GM23338 (cell line): ENCODE measurements around the gene CRB2. TPM values are rescaled to one million over a fixed set of nuclear protein-coding genes. Genes with fewer than 3 reads are reported as not detected.

Experiments used
- ATAC-seq: fragments of 200-7000 bp; cut with Tn5 transposase; 3 replicates; pipeline ENCODE4 v1.9.1; 2020
- DNase-seq: peaks from one replicate; pipeline ENCODE4 v3.0.0-alpha.2; 2015; ENCODE audit warnings: low spot score
- H2AFZ ChIP-seq: fragments of 200-600 bp; sonication (generic); 2 replicates; pipeline ENCODE4 v1.8.0; 2016; ENCODE audit warnings: antibody characterized with exemption, mild to moderate bottlenecking, moderate library complexity
- H3F3A ChIP-seq: fragments of 200-600 bp; sonication (generic); replicated peaks from 2 replicates; pipeline ENCODE4 v1.8.0; 2017; ENCODE audit warnings: antibody characterized with exemption, mixed run types, low read depth
- H3K27ac ChIP-seq: fragments of 200-600 bp; sonication (generic); 2 replicates; pipeline ENCODE4 v1.6.1; 2016; ENCODE audit warnings: low read depth
- H3K27me3 ChIP-seq: fragments of 200-600 bp; sonication (generic); 2 replicates; pipeline ENCODE4 v1.8.0; 2016; ENCODE audit warnings: mild to moderate bottlenecking, mixed run types, moderate library complexity; ENCODE audit not compliant: insufficient read depth
- H3K36me3 ChIP-seq: fragments of 200-600 bp; sonication (generic); 2 replicates; pipeline ENCODE4 v1.8.0; 2016; ENCODE audit warnings: mild to moderate bottlenecking; ENCODE audit not compliant: insufficient read depth
- H3K4me1 ChIP-seq: fragments of 200-600 bp; sonication (generic); 2 replicates; pipeline ENCODE4 v1.8.0; 2016; ENCODE audit warnings: mild to moderate bottlenecking, moderate library complexity; ENCODE audit not compliant: insufficient read depth
- H3K4me2 ChIP-seq: fragments of 200-600 bp; sonication (generic); 2 replicates; pipeline ENCODE4 v1.7.1; 2017; ENCODE audit warnings: mixed run types
- H3K4me3 ChIP-seq: fragments of 200-600 bp; sonication (generic); 2 replicates; pipeline ENCODE4 v1.6.1; 2016; ENCODE audit warnings: mixed run types
- H3K79me2 ChIP-seq: fragments of 200-600 bp; sonication (generic); replicated peaks from 2 replicates; pipeline ENCODE4 v1.8.0; 2017; ENCODE audit warnings: mild to moderate bottlenecking; ENCODE audit not compliant: insufficient read depth
- H3K9me2 ChIP-seq: fragments of 200-600 bp; sonication (generic); 2 replicates; pipeline ENCODE4 v1.8.0; 2017; ENCODE audit not compliant: insufficient read depth
- H4K20me1 ChIP-seq: fragments of 200-600 bp; sonication (generic); replicated peaks from 2 replicates; pipeline ENCODE4 v1.8.0; 2017; ENCODE audit warnings: mild to moderate bottlenecking; ENCODE audit not compliant: insufficient read depth
- H3K27ac Mint-ChIP-seq: 2 replicates; pipeline ENCODE4 v1.8.0; 2020; ENCODE audit warnings: inconsistent platforms, mild to moderate bottlenecking, moderate library complexity, mixed read lengths
- H3K27me3 Mint-ChIP-seq: 3 replicates; pipeline ENCODE4 v1.8.0; 2022; ENCODE audit warnings: low read depth, mild to moderate bottlenecking, moderate library complexity, mixed read lengths, inconsistent platforms; ENCODE audit not compliant: insufficient read depth, poor library complexity
- H3K36me3 Mint-ChIP-seq: 3 replicates; pipeline ENCODE4 v1.8.0; 2021; ENCODE audit warnings: low read depth, mild to moderate bottlenecking, inconsistent platforms, moderate library complexity, mixed read lengths
- H3K4me1 Mint-ChIP-seq: 3 replicates; pipeline ENCODE4 v1.8.0; 2020; ENCODE audit warnings: mild to moderate bottlenecking, inconsistent platforms, mixed read lengths
- H3K4me3 Mint-ChIP-seq: 3 replicates; pipeline ENCODE4 v1.8.0; 2021; ENCODE audit warnings: moderate library complexity, mild to moderate bottlenecking, inconsistent platforms, mixed read lengths
- H3K9me3 Mint-ChIP-seq: 3 replicates; pipeline ENCODE4 v1.8.0; 2020; ENCODE audit warnings: moderate library complexity, mild to moderate bottlenecking, inconsistent platforms, mixed read lengths
- CREB1 ChIP-seq: fragments of 250-450 bp; sonication (Bioruptor Pico); IDR thresholded peaks from 2 replicates; pipeline ENCODE4 v1.5.0; 2020; ENCODE audit warnings: low read depth, mild to moderate bottlenecking, moderate library complexity
- CTCF ChIP-seq, 2 experiments: fragments of 200-600 bp in 1 of 2; sonication (generic) in 1 of 2; conservative IDR thresholded peaks; 2 replicates each; pipeline versions ENCODE4 v1.5.1 to v1.6.1; 2016 to 2017; ENCODE audit warnings: antibody characterized with exemption in 2 of 2, low read depth in 2 of 2, mild to moderate bottlenecking in 2 of 2, moderate library complexity in 1 of 2
- ETS1 ChIP-seq: IDR thresholded peaks from 2 replicates; pipeline ENCODE4 v1.6.1; 2016; ENCODE audit warnings: antibody characterized with exemption
- EZH2 ChIP-seq: fragments of 200-600 bp; sonication (generic); IDR thresholded peaks from one replicate; pipeline ENCODE4 v1.8.0; 2017; ENCODE audit warnings: antibody characterized with exemption, mild to moderate bottlenecking, low read depth; ENCODE audit not compliant: unreplicated experiment
- EZH2phosphoT487 ChIP-seq: fragments of 200-600 bp; sonication (generic); IDR thresholded peaks from one replicate; pipeline ENCODE4 v1.8.1; 2018; ENCODE audit warnings: antibody characterized with exemption; ENCODE audit not compliant: unreplicated experiment
- JUNB ChIP-seq: IDR thresholded peaks from one replicate; pipeline ENCODE4 v1.6.1; 2016; ENCODE audit warnings: antibody characterized with exemption; ENCODE audit not compliant: unreplicated experiment
- NANOG ChIP-seq: IDR thresholded peaks from 2 replicates; pipeline ENCODE4 v1.6.1; 2016; ENCODE audit warnings: antibody characterized with exemption, borderline replicate concordance
- POLR2AphosphoS5 ChIP-seq: IDR thresholded peaks from 2 replicates; pipeline ENCODE4 v1.6.1; 2016; ENCODE audit warnings: antibody characterized with exemption, low read depth
- REST ChIP-seq: IDR thresholded peaks from one replicate; pipeline ENCODE4 v1.6.1; 2018; ENCODE audit warnings: antibody characterized with exemption; ENCODE audit not compliant: unreplicated experiment
- STAT1 ChIP-seq: IDR thresholded peaks from one replicate; pipeline ENCODE4 v1.6.1; 2016; ENCODE audit warnings: antibody characterized with exemption; ENCODE audit not compliant: unreplicated experiment
- ZNF331 ChIP-seq: fragments of 250-450 bp; sonication (Bioruptor Pico); IDR thresholded peaks from 2 replicates; pipeline ENCODE4 v1.5.0; 2020; ENCODE audit warnings: low read depth, mild to moderate bottlenecking, moderate library complexity
- ZNF462 ChIP-seq: fragments of 250-450 bp; sonication (Bioruptor Pico); IDR thresholded peaks from 2 replicates; pipeline ENCODE4 v1.5.0; 2020; ENCODE audit warnings: mild to moderate bottlenecking, moderate library complexity
- polyA plus RNA-seq: library from polyadenylated mRNA; unstranded; fragments of >200 nt; fragmentation: Nextera tagmentation; extraction: Ambion mirVana; gene quantifications from 2 replicates; pipeline ENCODE4 v1.2.1, GENCODE V29; 2016
- total RNA-seq: library from RNA; depleted of rRNA; stranded (reverse); fragments of >200 nt; shearing (Covaris generic); gene quantifications from 2 replicates; pipeline ENCODE4 v1.2.3, GENCODE V29; 2014

CRB2 gene
- total and polyA plus RNA-seq, 2 experiments from 2014 or later, result 0.34 to 10.2 TPM

GRCh38 chr9:123420592-123421111 is 64.7 kb downstream of the CRB2 start (continued):
- no peak for TF ChIP-seq ZNF462 (CRISPR knock-in tag)
- no peak for TF ChIP-seq NANOG
- no peak for TF ChIP-seq EZH2
- TF ChIP-seq ZNF331 (CRISPR knock-in tag), result no peak

GRCh38 chr9:123421186-123421585 is 65.2 kb downstream of the CRB2 start:
- Mint-ChIP-seq H3K27me3 (peaks cover 14% of the 10 kb centered on the region), H3K36me3 (no peaks in the 10 kb centered on the region), H3K4me3 (no peak overlapping the region), H3K9me3 (no peaks in the 10 kb centered on the region), H3K4me1 (peaks cover 50% of the 10 kb centered on the region), H3K27ac (no peak overlapping the region)
- H3F3A ChIP-seq, result peaks cover 3% of the 10 kb centered on the region; the same call in 1 of the 2 replicates
- ATAC-seq (no peak), DNase-seq (no peak)
- H4K20me1 ChIP-seq, result no peaks in the 10 kb centered on the region
- H2AFZ ChIP-seq, result no peak overlapping the region
- H3K27ac ChIP-seq, result no peak overlapping the region
- H3K4me2 ChIP-seq, result no peak overlapping the region
- H3K4me1 ChIP-seq, result peaks cover 28% of the 10 kb centered on the region
- H3K4me3 ChIP-seq, result no peak overlapping the region
- no peaks in the 10 kb centered on the region for H3K27me3 ChIP-seq
- H3K79me2 ChIP-seq, result no peaks in the 10 kb centered on the region
- no peaks in the 10 kb centered on the region for H3K36me3 ChIP-seq
- H3K9me2 ChIP-seq, result no peaks in the 10 kb centered on the region
- TF ChIP-seq CREB1 (CRISPR knock-in tag) (no peak), REST (no peak), EZH2phosphoT487 (no peak), JUNB (no peak), CTCF (conservative IDR thresholded peaks at IDR 0.05; ENCODE audit: low read depth in 2 of 2) (no peak), POLR2AphosphoS5 (no peak), ZNF331 (CRISPR knock-in tag) (no peak), STAT1 (no peak), NANOG (no peak), ETS1 (no peak), EZH2 (no peak)
